Brain pericyte (primary cell): Measurements from ENCODE around the gene EXOC7.
"Not testable (repeated sequence)": the region's sequence is repeated elsewhere in the genome, so short reads cannot be mapped to it uniquely, and the experiment has no call there.

ENCODE experiments used
- DNase-seq: peaks from one replicate; pipeline ENCODE4 v3.0.0-alpha.2; 2012; ENCODE audit warnings: low read depth, low spot score

Gene EXOC7

DNA sequence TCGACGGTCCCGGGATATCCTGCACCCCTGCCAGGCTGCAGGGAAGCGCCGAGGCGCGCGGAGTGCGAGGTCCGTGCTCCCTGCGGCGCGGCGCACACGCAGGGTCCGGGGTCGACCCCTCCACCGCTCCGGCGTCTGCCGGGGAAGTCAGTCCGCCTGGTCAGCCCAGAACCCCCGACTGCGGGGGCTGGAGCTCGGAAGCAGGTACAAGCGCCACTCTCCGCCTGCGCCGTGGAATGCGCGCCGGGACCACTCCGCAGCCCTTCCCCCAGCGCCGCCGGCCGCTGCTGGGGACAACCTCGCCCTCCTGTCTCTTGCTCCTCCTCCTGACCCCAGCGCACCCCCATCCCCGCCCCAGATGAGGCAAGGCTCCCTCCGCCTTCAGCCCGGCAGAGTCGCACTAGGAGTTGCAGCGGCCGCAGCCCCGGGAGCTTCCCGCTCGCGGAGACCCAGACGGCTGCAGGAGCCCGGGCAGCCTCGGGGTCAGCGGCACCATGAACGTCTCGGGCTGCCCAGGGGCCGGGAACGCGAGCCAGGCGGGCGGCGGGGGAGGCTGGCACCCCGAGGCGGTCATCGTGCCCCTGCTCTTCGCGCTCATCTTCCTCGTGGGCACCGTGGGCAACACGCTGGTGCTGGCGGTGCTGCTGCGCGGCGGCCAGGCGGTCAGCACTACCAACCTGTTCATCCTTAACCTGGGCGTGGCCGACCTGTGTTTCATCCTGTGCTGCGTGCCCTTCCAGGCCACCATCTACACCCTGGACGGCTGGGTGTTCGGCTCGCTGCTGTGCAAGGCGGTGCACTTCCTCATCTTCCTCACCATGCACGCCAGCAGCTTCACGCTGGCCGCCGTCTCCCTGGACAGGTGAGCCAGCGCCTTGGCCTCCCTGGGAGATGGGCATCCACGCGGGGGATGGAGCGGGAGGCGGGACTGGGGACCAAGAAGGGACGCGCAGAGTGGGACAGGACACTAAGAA lies 28.9 kb downstream of the EXOC7 start, which contains the start of gene GALR2:
Gene GALR2, plus strand, starts transcription at position 392 of the 974 bp plus-strand sequence. Its CDS starts 103 bp downstream, at position 495.
- no peak for DNase-seq

DNA sequence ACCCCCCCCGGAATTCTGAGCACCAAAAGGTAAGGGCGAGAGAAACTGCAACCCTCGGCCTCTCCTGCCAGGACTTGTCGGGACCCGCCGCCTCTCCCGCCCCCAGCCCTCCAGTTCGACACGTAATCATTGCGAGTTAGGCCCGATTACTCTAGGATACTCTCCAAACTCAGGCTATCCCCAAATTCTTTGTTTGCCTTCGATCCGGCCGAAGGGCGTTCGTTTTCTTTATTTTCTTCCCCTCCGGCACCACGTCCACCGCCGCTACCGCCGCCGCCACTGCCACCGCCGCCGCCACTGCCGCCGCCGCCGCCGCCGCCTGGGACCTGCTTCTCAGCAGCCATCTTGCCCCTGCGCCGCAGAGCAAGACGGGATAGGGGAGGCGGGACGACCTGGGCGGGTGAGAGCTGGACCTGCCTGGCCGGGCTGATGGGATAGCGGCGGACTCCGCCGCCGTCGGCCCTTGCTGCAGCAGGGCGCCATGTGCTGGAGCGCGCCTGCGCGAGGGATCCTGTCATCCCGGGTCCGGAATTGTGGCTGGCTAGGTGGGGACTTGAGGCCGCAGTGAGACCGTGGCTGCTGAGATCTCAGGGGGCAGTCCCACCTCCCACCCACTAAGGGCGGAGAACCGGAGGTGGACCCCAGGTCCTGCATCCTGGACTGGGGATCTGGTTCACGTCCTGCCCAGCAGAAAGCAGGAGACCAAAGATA lies 31.3 kb downstream of the EXOC7 start, which contains the start of gene SRP68:
Gene SRP68, minus strand, starts transcription at position 370 of the 711 bp plus-strand sequence. Its CDS starts 26 bp downstream, at position 344.
- peak; percentile 79 for DNase-seq

DNA sequence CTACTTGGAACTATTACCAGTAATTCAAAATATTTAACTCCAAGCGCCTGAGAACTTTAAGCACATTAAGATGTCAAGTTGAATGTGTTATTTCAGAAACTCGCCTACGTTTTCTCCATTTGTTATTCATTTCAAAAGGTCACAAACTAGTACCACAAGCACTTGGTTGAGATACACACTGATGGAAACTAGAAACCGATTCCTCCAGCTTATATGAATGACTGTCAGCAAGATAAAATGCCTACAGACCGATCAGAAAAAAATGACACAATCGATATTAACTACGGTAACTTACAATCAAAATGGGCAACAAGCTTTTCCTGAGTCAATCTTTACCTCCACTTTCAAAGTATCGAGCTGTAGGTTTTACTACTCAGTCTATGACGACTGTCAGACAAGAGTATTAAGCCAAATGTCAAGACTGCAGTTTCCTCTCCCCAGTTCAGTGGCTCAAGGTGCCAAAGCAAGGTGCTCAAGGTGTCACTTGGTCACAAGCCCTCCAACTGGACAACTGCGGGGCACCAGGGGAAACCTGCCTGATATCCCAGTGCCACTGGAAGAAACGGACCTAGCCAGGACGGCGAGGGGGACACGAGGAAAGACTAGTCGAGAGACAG lies 31.9 kb downstream of the EXOC7 start:
- no peak for DNase-seq

DNA sequence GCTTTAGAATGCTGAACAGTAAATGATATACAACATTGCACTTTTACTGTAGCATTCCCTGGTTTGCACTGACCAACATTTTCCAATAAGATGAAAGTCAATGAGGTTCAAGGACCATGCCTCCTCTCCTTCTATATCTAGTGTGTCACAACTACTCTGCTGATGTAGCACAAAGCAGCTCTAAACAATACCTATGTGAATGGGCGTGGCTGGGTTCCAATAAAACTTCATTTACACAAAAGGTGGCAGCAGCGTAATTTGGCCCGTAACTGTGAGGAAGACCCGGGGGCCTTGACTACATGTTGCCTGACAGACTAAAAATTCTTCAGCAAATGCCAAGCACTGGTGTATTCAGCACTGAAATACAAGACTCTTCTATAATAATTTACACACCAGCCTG lies 37.8 kb downstream of the EXOC7 start:
- DNase-seq, result no peak

DNA sequence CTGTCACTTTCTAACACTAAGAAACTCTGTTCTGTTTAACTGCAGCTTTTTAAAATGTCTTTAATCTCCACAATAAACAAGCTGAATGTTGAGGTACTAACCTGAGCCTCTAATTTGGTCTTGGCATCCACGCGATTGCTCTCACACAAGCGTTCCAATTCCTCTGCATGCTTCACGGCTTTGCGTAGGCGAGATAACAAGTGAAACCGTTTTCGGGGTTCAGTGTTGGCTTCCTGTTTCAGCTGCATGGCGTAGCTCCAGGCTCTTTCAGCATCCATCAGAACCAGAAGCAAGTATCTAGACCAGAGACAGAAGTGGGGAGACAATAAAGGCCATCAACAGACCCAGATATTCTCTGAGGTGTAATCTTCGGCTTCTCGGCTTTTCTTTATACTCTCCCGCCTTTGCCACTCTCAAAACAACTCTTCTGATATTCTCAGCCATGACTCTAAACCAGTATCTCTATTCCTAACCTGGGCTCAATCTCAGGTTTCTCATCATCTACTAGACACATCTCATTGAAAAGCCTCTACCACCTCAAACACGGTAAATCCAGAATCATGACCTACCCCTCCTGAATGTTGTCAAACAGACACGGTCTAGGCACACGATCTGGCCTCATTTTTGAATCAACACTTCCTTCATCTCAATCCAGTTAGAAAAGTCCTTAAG lies 39.6 kb downstream of the EXOC7 start:
- DNase-seq, result no peak

DNA sequence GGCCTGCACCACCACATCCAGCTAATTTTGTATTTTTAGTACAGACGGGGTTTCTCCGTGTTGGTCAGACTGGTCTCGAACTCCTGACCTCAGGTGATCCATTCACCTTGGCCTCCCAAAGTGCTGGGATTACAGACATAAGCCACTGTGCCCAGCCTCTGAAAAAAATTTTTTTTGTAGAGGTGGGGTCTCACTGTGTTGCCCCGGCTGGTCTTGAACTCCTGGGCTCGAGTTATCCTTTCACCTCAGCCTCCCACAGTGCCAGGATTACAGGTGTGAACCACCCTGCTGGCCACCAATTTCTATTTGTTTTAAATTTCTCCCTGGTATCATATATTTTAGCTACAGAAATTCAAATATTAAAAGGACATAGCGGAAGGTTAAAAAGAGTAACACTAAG lies 45.3 kb downstream of the EXOC7 start:
- not testable (repeated sequence) for DNase-seq

DNA sequence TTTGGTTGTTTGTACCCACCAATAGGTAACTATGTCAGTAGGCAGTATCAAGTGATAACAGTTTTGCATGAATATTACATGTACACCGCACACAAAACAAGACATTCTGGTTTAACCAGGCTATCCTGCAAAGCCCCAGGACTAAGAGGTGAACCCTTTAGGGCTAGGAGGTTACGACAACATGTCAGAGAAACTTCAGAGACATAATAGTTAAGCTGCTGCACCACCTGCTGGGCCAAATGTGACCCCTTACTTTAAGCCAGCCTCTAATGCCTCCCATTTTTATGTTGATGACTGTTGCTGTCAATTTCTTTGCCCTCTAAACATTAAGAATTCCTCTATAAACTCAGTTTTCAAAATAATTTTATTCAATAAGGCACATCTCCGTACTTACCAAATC lies 46.7 kb downstream of the EXOC7 start:
- no peak for DNase-seq

DNA sequence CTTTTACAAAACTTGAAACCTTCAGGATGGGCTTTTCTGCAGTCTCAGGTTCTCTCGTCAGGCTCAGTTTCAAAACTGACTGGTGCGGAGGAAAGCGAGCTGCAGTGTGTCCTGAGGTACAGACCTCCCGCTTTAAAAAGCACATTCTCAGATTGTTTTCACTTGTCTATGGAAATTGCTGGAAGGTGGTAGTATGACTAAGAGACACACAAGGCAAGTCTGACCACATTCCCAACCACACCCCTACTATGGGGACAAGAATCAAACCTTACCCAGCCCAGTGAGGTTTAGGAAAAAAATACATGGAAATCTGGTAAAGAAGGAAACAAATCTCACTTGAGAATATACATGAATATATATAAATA lies 49.5 kb downstream of the EXOC7 start:
- no peak for DNase-seq

DNA sequence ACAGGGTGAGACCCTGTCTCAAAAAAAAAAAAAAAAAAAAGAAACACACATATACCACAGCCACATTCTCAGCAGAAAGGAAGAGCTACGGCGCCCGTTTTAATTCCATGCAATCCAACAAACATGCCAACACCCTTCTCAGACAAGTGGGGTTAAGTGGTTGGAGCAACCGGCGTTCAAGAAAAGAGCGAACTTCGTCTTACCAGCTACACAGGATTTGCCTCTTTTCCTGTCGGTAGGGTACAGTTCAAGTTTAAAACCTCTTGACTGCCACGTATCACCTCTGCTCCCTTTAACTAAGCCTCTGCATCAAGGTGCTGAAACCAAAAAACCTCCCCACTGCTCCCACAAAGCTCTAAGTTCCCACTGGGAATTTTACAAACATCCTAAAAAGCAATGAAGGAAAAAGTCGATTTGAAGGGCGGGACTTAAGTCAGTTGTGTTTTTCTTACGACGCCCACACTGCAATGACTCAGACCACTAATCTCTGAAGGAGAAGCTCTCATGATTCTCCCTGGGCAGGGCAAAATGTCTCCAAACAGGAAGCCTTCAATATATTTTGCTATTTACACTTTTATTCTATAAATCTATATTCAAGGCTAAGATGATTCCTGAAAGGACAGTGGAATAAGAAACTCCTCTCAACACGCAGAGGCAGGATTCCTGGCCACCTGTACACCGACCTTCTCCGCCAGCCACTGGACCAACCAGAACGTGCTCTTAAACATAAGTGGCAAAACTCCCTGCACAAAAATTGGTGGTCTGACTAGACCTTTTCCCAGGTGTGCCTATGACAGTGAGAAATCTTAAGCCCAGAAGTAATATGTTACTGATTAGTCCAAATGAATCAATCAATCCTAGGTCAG lies 50.1 kb downstream of the EXOC7 start:
- no peak for DNase-seq

DNA sequence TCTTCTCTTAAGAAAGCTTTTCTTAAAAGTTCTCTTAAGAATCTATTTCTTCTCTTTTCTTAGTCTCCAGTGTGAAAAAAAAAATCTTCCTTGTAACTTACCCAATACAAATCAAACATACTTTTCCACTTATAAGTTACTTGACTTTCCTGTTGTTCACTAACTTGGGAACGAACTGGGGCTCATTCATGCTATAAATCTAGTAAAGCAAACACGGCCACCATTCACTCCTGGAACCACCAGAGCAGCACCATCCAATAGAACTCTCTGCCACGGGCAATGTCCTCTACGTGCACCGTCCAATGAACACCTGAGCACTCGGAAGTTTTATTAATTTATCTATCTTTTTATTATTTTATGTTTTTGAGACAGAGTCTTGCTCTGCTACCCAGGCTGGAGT lies 52.0 kb downstream of the EXOC7 start:
- no peak for DNase-seq

DNA sequence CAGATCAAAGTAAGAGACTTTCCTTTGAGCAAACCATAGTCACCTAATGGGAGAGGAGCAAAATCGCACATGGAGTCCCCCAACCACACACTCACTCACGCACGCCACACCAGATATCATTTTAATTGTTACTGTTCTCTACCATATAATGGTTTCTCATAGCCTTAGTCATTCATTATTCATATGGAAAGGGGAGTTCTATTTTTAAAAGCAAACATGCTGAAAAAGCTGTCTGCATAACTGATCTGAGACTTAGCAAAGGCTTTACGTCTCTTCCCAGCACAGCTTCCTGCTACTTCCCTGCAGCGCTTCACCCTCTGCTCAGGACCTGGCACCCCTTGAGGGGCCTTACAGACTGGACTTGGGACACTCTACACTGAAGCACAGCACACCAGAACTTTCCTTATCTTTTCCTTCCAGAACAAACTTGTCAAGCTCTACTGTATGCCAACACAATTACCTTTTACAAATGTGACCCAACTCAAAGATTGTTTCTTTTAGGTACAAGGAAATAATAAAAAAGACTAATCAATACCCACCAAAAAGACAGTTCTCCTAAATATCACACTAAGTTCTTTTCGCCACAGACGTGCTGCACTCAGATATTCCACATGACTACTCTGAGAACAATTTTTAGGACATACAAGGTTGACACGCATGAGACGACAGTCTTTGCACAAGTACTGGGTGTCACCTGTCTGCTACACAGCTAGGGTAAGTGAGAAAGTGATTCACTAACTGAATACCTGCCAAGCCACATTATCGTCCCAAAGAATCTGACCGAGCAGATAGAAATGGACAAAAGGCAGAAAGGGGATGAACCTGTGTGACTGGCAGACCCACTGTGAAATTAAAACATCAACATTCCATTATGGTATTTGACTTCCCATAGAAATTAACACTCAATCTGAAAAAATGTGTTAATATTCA lies 52.8 kb downstream of the EXOC7 start:
- DNase-seq, result no peak

DNA sequence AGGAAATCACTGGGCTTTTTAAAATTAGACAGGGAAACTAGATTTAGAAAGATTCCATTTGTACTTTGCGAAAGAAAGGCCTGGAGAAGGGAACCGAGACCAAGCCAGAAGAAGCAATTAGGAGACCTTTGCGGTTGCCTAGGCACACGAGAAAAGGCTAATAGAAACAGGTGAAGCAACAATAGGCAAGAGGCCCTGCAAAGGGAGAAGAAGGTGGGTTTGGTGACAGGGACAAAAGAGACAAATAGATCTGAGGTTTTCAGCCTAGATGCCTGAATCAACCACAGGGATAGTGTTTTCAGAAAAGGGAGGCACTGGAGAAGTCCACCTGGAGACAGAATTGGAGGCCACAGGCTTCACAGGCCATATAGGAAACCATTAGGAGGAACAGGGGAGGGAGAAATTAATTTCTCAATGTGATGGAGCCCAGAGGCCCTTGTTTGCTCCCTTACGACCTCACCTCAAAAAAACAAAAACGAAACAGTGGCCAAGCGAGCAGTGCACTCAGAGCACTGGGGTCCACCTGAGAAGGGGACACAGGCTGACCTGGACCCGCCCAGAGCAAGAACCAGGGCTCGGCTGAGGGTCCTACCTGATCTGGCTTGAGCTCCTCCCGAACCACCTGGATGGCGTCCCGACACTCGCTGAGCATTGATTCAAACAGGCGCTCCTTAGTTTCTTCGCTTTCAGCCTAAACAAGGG lies 53.6 kb downstream of the EXOC7 start:
- DNase-seq, result no peak

DNA sequence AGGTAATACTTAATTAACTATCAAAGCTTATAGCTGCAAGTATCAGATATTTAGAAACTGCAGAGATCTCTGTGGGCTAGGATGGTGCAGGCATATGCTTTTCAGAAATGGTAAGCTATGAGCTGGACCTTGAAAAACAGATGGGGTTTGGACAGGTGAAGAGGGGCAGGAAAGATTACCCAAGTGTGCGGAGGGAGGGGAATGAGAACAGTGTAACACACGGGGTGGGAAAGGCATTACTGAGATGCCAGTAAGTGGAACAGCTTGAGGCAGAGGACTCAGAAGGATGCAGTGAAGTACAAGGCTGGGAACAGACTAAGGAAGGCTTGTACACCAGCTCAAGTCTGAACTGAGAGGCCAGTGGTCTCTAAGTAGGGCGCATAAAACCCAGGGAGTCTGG lies 54.3 kb downstream of the EXOC7 start:
- DNase-seq, result no peak

DNA sequence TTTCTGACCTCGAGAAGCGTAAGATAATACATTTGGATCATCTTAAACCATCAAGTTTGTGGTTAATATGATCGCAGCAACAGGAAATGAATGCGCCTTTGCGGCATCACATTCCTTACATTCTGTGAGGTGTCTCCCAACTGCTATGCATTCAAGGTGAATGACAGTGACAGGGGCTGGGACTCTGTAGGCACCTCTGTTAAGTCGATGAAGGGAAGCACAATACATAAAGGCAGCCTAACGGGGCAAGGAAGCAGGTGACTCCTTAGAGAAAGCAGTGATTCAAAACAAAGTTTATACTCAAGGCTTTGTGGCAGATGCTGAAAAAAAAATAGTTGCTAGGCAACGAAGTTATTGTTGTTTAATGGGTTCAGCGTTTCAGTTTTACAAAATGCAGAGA lies 54.9 kb downstream of the EXOC7 start:
- no peak for DNase-seq

DNA sequence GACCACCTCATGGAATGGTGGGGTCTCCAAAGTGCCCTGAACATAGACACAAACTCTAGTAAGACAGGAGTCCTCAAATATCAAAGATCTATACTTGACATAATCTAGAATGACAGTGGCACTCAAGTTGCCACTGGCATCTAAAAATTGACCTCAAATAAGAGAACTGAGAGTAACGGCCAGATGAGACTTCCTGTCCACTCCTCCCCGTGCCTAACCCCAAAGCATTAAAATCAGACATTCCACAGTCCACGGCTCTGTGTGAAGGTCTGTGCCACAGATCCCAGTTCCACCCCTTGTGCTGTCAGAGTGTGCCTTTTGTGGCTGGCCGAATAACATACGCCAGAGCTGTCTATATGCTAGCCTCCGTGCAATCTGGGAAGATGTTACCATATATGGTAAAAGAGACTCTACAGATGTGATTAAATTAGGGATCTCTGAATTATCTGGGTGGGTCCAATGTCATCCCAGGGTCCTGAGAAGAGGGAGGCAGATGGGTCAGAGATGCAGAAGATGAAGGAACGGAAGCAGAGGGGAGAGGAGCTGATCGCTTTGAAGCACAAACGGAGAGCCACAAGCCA lies 55.5 kb downstream of the EXOC7 start:
- no peak for DNase-seq

DNA sequence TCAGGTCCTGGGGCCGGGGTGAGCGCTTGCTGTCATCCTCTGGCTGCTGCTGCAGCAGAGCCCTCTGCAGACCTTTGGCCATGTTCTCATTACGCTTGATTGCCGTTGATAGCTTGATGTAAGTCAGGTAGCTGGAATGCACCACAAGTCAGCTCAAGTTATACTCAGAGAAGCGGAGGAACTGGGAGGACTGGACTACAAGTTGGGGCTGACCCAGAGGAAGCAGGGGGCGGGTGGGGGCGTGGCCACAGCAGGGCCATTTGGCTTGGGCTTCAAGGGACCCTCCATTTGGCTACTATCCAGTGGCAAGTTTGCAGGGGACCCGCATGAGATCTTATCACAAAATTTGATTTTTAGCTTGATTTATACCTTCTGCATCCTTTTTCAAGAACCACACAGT lies 57.5 kb downstream of the EXOC7 start:
- no peak for DNase-seq

DNA sequence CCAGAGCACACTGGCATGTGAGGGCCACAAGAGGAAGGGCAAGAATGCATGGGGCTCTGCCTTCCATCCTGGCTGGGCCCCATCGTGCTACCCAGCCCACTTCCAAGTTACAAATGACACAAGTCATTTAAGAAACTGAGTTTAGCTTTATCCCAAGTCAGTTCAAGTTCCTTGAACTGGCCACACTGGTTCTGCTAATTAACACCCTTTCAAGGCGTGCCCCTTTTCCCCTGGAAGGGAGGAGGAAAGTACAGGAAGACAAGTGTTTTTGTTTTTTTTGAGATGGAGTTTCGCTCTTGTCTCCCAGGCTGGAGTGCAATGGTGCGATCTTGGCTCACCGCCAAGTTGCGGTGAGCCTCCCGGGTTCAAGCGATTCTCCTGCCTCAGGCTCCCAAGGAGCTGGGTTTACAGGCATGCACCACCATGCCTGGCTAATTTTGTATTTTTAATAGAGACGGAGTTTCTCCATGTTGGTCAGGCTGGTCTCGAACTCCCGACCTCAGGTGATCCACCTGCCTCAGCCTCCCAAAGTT lies 59.0 kb downstream of the EXOC7 start:
- DNase-seq, result not testable (repeated sequence)

DNA sequence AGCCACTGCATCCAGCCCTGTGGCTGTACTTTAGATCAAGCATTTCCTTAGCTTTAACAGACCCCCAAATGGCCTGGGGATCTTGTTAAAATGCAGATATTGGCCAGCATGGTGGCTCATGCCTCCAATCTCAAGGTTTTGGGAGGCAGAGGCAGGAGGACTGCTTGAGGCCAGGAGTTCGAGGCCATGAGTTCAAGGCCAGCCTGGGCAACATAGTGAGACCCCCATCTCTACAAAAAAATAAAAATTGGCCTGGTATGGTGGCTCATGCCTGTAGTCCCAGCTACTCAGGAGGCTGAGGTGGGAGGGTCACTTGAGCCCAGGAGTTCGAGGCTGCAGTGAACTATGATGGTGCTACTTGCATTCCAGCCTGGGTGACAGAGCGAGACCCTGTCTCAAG lies 60.7 kb downstream of the EXOC7 start:
- not testable (repeated sequence) for DNase-seq
